HG03469 (cell line): Measurements from ENCODE around the gene IPCEF1.
"Not testable (repeated sequence)": the region's sequence is repeated elsewhere in the genome, so short reads cannot be mapped to it uniquely, and the experiment has no call there.

Source experiments
- ATAC-seq: cut with Tn5 transposase; IDR thresholded peaks from one replicate; pipeline ENCODE4 v1.9.1; 2021; ENCODE audit warnings: mild to moderate bottlenecking, moderate library complexity, moderate number of reproducible peaks; ENCODE audit not compliant: unreplicated experiment

Gene IPCEF1

DNA sequence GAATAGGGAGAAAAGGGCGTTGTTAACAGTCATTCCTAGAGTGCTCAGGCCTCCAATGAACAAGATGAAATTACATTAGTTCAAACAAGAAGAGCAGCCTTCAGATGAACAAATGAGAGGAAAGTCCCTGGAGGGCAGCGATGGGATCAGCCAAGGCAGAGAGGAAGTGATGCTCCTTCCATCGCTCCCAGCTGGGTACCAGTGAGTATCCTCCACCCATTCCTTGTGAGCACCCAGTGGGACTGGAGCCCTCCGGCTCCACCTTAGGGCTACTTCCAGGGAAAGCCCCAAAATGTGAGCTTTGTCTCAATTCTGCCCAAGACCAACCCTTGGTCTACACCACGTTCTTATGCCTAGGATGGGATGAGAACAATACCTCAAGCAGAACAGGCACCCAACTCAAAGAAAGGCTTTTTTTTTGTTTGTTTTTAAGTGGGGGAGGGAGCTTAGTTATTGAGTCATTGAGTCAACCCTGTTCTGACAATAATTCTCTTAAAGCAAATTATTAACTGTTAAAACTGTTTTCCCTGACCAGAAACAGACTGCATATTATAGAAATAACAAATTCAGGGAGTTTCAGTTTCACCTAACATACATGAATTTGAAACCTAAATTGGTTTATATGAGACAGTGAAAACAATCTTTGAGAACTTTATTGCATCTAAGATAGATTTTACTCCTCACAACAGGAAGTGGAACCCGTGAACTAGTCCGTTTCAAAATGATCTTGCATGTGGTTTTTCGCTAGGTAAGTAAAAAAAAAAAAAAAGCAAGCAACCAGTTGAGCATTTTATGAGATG, 106.9 kb downstream of the IPCEF1 start:
- ATAC-seq: peak; percentile 62

DNA sequence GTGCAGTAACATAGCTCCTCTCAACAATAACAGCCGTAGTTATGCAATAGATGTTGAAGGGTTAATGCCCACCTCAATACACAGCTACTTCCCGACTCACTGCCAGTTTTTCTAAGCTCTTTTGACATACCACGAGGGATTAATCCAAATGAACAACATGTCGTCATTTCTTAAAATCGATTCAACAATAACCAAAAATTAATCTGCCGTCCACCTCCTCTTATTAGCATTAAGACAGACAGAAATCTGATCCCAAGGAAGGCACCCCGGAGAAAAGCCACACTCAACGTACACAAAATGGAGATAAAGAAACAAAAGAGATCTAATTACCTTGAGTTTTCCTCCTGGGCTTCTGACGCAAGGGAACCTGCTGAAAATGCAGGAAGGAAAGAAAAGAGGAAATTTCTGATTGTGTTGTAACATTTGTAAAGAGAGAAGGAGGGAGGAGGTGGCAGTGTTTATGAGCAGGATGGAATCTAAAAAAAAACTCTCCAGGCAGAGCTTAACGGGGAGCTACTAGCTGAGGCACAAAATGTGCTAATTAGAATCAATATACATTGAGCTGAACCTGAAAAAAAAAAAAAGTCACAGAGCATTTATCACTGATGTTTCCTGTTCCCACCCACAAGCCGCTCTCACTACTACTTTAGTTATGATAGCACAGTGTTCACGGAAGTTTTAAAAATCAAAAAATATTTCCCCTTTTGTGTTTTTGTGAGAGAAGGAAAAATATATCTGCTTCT, 109.3 kb downstream of the IPCEF1 start:
- peak; percentile 36 for ATAC-seq

DNA sequence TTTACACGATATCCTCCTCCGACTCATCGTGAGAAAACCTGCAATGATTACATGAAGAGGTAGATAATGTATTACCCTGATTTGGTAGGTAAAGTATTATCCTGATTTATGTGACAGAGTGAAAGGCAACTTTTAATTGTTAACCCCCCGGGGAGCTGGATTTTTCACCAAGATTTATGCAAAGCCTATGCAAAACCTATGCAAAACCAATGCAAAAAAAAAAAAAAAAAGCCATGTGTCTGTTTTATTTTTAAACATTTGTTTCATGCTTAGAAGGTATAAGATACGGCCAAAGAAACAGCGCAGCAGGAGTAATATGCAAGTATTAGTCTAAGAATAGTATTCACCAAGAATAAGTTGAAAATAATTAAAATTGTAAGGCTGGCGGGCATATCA, 109.9 kb downstream of the IPCEF1 start:
- ATAC-seq: no peak

DNA sequence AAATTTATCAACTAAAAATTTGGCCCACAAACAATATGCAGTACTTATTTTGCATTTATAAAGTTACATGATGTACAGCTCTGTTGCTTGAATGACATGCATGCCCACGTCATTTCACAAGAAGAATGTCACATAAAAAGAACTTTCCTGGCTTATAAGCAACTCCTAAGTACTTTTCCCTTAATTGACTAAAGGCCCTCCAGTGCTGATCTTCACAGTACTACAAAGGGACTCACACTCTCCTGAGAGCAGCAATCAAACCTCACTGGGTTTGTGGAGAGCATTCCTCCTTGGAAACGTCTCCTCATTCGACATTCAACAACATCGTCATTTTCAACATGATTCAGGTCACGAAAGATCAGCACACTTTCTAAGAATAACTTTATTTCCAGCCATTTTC, 111.1 kb downstream of the IPCEF1 start:
- ATAC-seq: no peak

DNA sequence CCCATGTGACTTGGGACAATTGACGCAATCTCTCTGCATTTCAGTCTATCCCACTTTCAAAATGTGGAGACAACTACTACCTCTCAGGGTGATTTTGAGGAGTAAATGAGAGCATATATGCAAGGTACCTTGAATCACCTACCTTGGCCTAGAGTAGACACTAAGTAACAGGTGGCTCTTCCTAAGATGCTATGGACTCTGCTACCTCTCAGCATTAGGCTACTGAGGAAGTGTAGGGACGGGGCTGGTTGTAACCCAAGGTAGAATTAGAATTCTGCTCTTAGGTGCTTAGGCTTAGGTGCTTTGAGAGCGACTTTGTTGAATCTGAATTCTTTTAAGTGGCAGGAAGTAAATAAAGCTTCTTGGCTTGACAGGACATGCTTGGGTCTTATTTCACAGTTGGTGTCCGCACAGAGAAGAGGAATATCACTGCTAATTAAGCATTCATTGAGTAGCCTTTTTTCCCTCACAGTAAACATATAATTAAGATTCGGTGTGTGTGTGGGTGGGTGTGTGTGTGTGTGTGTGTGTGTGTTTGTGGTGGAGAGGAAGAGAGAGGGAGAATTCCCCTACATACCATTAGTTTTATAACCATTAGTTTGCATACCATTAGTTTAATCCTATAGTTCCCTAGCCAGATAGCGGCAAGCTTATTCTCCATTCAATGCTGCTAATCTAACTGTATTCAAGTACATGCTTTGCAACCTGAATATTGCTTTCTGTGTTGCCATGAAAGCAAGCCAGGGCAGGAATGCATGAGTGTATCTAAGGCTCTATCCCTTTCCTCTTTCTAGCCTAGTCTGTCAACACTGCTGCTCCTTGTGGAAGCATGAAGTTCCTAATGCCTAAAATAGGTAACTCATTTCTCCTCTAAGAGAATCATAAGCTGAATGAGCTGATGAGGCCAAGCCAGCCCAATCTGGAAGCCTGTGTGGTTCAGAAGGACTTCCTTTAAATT, 112.5 kb downstream of the IPCEF1 start:
- ATAC-seq: no peak

DNA sequence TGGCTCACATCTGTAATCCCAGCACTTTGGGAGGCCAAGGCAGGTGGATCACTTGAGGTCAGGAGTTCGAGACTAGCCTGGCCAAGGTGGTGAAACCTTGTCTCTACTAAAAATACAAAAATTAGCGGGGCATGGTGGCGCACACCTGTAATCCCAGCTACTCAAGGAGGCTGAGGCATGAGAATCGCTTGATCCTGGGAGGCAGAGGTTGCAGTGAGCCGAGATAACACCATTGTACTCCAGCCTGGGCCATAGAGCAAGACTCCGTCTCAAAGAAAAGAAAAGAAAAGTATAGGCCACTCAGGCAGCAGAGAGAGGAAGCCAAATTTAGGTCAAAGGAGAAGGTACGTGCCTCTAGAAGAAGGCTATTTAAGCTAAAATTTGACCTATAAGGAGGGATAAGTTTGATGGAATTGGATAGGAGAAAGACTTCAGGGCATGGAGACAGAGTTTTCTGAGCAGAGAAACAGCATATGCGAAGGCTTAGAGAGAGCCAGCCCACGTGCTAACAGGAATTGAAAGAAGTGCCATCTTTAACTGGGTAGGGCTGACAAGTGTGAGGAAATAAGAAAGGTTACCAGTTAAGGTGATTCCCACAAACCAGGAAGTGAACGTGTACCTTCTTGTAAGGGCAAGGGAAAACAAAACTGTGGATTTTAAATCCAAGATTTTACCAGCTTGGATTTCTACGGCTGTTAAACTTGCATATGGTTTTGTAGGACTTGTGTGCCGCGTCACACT, 113.8 kb downstream of the IPCEF1 start:
- no peak for ATAC-seq

DNA sequence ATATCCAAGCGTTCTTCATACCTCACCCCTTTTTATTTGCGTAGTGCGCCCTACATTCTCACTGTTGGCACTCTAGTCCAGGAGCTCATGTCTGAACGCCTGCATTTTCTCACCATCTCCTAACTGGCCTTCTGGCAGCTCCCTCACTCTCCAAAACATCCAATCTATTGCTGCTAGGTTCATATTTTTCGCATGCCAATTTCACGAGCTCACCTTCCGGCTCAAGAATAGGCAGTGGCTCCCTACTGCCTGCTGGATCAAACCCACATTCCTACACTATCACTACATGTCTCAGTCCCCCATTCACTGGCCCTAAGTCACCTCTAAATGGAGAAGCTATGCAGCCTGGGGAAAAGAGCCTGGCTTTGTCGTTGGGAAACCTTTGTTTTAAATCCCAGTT, 115.0 kb downstream of the IPCEF1 start:
- ATAC-seq: no peak

DNA sequence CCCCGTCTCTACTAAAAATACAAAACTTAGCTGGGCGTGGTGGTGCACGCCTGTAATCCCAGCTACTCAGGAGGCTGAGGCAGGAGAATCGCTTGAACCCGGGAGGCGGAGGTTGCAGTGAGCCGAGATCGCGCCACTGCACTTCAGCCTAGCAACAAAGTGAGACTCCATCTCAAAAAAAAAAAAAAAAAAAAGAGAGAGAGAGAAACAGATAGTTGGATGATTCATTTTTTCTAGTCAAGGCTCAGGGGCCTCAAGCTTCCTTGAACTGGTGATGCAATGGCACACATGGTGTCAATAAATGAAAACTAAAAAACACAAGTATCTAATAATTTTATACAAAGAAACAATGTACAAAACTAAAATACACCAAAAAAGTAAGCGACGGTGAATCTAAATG, 115.5 kb downstream of the IPCEF1 start:
- ATAC-seq: not testable (repeated sequence)

DNA sequence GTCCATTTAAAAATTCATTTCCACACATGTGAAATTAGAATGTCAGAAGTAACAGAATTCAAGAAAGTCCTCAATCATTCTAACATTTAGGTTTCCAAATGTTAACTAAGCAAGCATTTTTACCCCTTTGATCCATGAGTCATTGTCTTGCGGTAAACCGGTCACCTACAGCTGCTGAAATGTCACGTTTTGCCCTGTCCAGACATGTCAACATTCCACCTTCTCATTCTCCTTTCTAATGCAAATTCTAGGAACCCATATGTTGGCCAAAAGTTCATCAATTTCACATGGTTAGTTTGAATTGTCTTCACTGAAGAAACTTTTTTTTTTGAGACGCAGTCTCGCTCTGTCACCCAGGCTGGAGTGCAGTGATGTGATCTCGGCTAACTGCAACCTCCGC, 117.2 kb downstream of the IPCEF1 start:
- ATAC-seq: no peak

DNA sequence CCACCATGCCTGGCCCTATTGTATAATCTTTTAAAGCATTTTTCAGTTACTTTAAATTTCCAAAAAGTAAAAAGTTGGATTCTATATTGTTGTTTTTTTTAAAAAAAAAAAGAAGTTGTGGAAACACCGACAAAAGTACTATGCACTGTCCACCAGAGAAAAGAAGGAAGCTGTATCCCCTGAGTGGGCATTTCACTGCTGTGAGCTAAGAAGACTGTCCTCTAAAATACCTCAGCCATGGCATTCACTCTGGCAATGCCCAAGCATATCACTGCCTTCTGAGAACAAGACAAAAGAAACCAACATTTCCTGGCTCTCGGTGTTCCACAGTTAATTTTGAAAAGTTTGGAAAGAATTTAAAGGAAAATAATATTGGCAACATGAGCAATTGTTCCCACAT, 117.8 kb downstream of the IPCEF1 start:
- ATAC-seq: no peak

DNA sequence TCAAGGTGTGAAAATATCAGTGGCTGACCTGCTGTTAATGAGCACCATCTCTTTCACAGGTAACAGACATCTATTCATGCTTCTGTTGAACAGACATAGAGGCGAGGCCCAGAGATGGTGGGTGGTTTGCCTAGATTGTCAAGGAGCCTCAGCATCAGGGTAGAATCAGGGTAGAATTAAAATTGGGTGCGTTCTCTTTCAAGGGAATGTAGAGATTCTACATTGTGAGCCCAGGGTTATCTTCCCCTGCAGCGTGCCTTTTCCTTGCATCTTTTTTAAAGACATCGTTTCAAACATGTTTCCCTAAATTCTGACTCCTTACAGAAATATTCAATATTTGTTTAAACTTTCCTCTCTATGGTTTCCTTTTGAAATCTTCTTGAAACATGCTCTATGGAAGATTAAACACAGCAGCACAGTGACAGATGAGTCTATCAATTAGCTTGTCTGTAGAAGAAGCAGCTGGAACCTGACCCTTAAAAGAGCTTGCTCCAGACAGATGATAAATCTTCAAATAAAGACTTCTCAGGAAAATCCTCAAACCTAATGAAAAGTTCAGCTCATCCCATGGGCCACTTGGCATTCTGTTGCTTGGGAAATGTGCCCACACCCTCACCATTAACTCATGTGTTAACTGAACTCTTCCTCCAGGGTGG, 119.8 kb downstream of the IPCEF1 start:
- no peak for ATAC-seq

DNA sequence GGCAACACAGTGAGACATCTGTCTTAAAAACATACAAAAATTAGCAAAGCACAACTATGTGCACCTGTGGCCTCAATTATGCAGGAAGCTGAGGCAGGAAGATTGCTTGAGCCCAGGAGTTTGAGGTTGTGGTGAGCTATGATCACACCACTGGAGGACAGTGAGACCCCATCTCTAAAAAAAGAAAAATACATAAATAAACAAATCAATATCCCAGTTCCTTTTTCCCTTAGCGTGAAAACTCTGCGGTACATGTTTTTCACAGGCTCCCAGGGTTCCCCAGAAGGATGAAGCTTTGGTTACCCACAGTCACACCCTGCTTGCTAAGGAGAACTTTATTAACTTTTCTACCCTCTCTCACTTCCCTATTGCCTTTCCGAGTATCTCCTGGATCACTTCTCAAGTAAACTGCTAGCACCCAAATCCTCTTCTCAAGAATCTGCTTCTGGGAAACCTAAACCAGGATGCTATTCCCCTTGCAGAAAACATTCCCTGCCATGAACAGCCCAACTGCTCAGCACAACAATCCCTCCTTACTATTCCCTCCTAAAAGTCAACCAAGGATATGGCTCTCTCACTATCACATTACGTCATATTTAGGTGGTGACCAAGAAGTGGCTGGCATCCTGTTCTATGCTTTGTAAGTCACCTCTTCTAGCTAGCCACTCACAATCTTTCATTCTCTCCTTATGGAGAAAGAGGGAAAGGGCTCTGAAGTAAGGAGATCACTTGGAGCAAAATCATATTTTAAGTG, 122.4 kb downstream of the IPCEF1 start:
- no peak for ATAC-seq

DNA sequence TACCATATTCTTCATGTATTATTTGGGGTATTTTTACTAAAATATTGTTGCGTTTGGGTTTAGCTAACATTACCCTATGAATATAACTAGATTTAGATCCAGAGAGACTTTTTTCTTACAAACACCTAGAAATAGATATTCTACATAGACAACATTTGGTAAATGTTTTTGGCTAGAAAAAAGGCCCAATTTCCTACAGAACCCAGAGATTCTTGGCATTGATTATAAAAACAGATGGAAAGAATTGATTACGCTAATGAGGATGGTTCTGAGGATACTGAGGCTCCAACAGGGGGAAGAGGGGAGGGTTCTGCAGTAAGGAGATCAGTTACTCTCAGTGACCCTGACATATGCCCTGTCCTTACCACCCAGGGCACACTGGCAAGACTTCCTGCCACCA, 123.2 kb downstream of the IPCEF1 start:
- no peak for ATAC-seq

DNA sequence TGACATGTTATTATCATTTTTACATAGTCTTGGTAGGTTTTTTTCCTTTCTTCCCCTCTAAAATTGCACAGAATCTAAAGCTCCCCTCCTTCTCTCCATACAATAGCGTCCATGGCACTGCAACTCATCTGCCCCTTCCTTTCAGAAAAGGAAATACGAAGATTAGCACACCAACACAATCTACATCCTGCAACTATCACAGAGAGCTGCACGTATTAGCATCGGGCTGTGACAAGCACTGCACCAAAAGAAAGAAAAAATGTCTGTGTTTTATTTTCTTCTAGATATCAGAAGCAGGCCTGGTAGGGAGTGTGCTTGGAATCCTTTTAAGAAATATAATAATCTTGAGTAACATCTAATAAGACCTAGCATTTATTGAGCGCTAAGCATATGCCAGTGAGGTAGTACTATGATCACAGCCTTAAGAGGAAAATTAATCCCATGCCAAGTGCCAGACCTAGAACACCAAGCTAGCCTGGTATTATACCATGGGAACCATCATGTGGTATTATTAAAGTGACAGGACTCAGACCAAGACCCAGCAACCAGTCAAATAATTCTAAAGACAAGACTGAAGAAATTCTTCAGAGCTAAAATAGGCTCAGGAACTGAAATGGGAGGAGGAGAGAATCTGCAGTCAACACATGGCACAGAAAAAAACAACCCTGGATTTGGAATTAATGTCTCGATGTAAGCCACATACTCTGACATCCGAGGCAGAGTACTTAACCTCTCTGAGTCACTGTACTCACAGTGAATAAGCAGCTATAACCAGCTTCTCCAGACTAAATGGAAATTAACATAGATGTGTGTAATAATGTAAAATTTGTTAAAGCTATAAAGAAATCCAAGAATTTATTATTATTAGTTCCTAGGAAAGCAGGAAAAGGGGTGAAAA, 124.3 kb downstream of the IPCEF1 start:
- ATAC-seq: no peak

DNA sequence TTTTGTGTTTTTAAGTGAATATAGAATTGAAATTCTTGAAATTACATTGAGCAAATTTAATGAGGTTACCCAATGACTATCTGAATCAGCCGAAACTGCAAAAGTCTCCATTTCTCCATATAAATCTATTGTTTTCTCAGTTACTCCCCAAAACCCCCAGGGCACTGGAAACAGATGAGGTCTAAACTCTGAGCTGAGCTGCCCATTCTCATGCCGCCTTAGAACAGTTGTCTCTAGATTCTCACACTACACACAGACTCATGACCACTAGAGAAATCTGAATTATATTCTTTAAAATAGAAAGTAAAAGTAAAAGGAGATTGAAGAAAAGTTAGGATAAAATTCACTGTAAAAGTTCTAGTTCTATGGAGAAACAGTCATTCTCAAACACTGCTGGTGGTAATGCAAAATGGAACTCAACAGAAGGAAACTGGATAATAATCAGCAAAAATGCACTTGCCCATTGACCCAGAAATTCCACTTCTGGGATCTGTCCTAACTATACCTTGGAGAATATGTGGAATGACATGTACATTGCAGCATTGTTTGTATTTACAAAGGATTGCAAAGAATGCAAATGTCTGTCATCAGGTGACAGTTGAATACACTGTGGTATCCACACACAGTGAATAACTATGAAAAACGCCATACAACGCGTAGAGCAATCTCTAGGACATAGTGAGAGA, 125.5 kb downstream of the IPCEF1 start:
- ATAC-seq: no peak

DNA sequence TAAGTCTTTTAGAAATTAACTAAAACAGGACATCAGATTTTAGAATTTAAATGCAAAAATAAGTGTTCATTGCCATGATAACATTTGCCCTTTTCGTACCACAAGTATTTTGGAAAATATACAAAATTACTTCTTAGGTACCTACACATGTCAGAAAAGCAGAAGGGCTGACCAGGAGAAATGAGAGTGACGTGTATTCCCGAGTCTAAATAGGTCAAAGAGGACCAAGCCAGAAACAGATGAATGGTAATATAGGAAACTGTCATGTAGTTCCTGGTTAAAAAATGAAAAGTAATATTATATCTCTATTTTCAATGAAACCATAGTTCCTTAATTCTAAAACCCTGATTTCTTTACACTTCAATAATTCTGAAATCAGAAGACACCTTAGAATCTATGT, 126.2 kb downstream of the IPCEF1 start:
- no peak for ATAC-seq

DNA sequence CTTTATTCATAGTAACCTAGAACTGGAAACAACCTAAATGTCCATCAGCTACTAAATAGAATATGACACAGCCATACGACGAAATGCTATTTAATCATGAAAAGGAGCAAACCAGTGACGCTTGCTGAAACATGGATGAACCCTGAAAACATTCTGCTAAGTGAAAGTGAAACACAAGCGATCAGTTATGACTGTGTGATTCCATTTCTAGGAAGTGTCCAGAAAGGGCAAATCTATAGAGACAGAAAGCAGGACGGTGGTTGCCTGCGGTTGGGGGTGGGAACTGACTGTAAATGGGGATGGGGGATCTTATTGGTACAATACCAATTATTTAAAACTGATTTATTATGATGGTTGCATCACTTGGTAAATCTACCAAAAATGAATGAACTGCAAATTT, 126.8 kb downstream of the IPCEF1 start:
- ATAC-seq: peak; percentile 73

DNA sequence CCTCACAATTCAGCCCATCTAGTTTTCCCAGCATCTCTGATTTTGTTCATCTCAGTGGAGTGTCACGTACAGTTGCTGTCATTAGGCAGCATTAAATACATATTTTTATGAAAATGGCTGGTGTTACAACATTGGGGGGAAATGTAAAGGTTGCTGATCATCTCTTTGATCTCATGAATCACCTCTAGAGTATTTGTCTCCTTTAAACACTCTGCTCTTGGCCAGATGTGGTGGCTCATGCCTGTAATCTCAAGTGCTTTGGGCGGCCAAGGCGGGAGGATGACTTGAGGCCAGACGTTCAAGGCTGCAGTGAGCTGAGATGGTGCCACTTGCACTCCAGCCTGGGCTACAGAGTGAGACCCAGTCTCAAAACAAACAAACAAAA, 128.1 kb downstream of the IPCEF1 start:
- ATAC-seq: no peak
